ENCODE measurements around the gene FNIP2.

The FNIP2 gene

DNA sequence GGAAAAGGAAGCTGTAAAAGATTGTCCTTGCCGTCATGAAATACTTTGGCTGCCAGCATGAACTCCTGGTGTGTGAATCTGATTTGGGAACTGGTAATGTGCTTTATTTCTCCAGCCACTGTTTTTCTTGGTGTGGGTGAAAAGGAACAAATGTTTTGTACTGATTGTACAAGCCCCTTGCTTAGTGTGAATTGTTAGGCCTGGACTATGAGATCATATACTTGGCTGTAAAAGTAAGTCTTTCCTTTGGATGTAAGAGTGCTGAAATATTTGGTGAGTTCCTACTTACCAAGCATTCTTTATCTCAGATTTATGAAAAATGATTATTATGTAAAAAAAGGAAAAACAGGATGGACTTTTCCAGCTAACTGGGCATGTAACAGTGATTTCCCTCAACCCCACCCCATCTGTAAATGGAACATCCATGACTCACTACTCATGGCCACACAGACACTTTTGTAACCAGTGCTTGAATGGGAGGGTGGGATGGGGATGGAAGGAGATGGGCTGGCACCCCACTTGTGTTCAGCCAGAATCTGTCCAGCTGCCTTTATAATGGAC is 6.3 kb downstream of the FNIP2 start:
- H3K4me3 ChIP-seq (replicated peaks; ENCODE audit: low read depth, low read length) = no peak overlapping the region
- TF ChIP-seq, protein P1, sequence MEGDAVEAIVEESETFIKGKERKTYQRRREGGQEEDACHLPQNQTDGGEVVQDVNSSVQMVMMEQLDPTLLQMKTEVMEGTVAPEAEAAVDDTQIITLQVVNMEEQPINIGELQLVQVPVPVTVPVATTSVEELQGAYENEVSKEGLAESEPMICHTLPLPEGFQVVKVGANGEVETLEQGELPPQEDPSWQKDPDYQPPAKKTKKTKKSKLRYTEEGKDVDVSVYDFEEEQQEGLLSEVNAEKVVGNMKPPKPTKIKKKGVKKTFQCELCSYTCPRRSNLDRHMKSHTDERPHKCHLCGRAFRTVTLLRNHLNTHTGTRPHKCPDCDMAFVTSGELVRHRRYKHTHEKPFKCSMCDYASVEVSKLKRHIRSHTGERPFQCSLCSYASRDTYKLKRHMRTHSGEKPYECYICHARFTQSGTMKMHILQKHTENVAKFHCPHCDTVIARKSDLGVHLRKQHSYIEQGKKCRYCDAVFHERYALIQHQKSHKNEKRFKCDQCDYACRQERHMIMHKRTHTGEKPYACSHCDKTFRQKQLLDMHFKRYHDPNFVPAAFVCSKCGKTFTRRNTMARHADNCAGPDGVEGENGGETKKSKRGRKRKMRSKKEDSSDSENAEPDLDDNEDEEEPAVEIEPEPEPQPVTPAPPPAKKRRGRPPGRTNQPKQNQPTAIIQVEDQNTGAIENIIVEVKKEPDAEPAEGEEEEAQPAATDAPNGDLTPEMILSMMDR (IDR thresholded peaks at IDR 0.05; ENCODE audit: low read depth, low read length, missing control alignments) = no peak
- DNase-seq (ENCODE audit: extremely low read depth, low read depth) = no peak

DNA sequence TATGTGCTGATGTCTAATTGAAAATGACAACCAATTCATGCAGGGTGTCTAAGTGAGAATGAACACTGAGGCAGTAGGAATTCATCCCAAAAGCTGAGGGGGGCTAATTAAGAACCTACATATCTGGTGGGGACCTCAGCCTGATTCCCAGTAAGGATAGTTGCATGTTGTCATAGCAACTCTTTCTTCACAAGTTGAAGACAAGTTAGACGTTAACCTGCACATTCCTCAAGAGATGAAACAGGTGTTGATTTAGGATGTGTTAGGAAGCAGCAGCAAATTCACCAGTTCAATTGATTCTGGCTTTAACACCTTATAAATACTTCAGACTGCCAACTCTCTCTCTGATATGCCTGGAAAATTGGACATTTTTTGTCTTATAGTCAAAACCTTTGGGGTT is 7.3 kb downstream of the FNIP2 start:
- no peak for DNase-seq (ENCODE audit: extremely low read depth, low read depth)
- H3K4me3 ChIP-seq (replicated peaks; ENCODE audit: low read depth, low read length) = no peak overlapping the region
- TF ChIP-seq, protein P1 (IDR thresholded peaks at IDR 0.05; ENCODE audit: low read depth, low read length, missing control alignments) = no peak

DNA sequence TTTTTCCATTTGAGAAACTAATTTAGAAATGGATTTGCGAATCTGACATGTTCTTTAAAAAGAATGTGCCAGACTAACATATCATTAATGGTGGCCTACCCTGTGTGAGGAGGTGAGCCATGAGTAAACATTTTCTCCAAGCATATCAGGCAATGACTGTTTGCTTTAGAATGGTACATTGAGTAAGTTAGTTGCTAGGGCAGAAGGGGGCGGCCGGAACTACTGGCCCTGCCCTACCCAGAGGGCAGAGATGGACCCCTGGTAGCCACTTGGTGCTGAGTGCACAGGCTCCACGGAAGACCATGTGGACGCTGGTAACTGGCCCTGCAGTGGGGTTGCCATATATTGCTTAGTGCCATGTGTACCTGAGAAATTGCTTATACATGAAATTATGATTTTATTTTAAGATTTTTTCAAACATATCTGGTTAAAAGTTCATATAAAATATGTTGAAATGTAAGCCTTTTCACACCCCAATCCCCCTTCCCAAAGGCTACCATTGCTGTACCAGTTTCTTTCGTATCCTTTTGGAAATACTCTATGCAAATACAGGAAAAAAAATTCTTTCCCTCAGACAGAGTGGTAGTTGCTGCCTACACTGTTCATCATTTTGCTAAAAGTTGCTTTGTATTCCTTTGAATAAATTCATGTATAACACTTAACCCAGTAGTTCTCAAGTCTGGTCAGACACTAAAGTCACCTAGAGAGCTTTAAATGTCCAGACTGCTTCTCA is 8.8 kb downstream of the FNIP2 start:
- TF ChIP-seq, protein P1 (IDR thresholded peaks at IDR 0.05; ENCODE audit: low read depth, low read length, missing control alignments) = no peak
- no peak for DNase-seq (ENCODE audit: extremely low read depth, low read depth)
- H3K4me3 ChIP-seq (replicated peaks; ENCODE audit: low read depth, low read length) = no peak overlapping the region

GRCh38 chr4:158778156-158778711 is 9.4 kb downstream of the FNIP2 start:
- DNase-seq (ENCODE audit: extremely low read depth, low read depth) = no peak
- TF ChIP-seq, protein P1 (IDR thresholded peaks at IDR 0.05; ENCODE audit: low read depth, low read length, missing control alignments) = no peak
- no peak overlapping the region for H3K4me3 ChIP-seq (replicated peaks; ENCODE audit: low read depth, low read length)

DNA sequence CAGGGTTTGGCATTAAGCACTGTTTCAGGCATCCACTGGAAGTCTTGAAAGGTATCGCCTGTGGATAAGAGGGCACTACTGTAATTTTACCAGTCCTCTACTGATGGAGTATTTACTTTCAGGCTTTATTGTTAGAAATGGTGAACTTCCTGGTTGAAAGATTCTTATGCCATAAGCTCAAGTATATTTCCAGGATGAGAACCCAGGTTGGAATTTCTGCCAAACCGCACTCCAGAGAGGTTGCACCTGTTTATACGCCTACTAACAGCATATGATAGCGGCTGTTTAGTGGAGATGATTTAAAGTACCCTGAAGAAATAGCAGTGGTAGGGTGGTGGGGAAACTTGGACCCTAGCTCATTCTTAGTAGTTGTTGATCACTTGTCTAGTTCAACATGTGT is 9.9 kb downstream of the FNIP2 start:
- no peak overlapping the region for H3K4me3 ChIP-seq (replicated peaks; ENCODE audit: low read depth, low read length)
- TF ChIP-seq, protein P1 (IDR thresholded peaks at IDR 0.05; ENCODE audit: low read depth, low read length, missing control alignments) = no peak
- no peak for DNase-seq (ENCODE audit: extremely low read depth, low read depth)

GRCh38 chr4:158781963-158782362 is 13.1 kb downstream of the FNIP2 start:
- DNase-seq (ENCODE audit: extremely low read depth, low read depth) = no peak
- no peak overlapping the region for H3K4me3 ChIP-seq (replicated peaks; ENCODE audit: low read depth, low read length)
- TF ChIP-seq, protein P1 (IDR thresholded peaks at IDR 0.05; ENCODE audit: low read depth, low read length, missing control alignments) = no peak

Data from HFF-Myc (cell line).